Fibroblast of the aortic adventitia (primary cell): ENCODE measurements around the gene MPND. TPM values are rescaled to one million over a fixed set of nuclear protein-coding genes. Genes with fewer than 3 reads are reported as not detected.
"Not testable (repeated sequence)": the region's sequence is repeated elsewhere in the genome, so short reads cannot be mapped to it uniquely, and the experiment has no call there.

Experiments
- DNase-seq: peaks from one replicate; pipeline ENCODE4 v3.0.0-alpha.2; 2010; ENCODE audit warnings: low read depth
- H3K4me3 ChIP-seq: 2 replicates; pipeline ENCODE4 v1.5.1; 2011; ENCODE audit warnings: low read depth, mild to moderate bottlenecking, control low read depth, low read length, moderate library complexity
- total RNA-seq: library from RNA; depleted of rRNA; stranded (reverse); fragments of >200 nt; gene quantifications from 2 replicates; pipeline ENCODE4 v1.2.3, GENCODE V29; 2012; ENCODE audit warnings: low replicate concordance
- TF ChIP-seq, protein P1 (sequence below): IDR thresholded peaks from 2 replicates; pipeline ENCODE4 v1.5.1; 2011; ENCODE audit warnings: mild to moderate bottlenecking, low read length, control low read depth, inconsistent platforms; ENCODE audit not compliant: insufficient read depth

Gene MPND
- total RNA-seq, 1 donor = 5.4 TPM

DNA sequence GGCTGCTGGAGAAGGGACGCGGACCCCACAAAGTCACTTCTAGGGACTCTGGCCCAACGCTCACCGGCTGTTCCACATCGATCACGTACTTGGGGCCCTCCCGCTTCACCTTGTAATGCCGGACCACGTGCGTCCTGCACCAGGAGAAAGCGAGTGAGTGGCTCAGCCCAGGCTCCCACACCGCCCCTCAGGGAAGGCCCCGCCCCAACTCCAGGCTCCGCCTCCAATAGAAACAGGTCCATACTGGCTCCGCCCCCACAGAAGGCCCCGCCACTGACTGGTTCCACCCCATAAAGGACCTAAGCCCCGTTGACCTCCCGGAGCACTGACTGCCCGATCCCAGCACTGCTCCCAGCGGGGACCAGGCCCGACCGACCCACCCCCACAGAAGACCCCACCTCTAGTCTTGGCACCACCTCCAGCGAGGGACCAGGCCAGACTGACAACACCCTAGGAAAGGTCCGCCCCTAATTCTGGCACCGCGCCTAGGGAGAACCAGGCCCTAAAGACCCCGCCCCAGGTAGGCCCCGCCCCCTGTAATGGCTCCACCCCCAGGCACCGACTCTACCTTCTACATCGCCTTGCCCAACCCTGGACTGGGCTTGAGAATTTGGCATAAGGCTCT lies 16.0 kb upstream of the MPND start:
- H3K4me3 ChIP-seq = peak overlapping the region; percentile 62
- peak; percentile 32 for DNase-seq
- TF ChIP-seq, protein P1, sequence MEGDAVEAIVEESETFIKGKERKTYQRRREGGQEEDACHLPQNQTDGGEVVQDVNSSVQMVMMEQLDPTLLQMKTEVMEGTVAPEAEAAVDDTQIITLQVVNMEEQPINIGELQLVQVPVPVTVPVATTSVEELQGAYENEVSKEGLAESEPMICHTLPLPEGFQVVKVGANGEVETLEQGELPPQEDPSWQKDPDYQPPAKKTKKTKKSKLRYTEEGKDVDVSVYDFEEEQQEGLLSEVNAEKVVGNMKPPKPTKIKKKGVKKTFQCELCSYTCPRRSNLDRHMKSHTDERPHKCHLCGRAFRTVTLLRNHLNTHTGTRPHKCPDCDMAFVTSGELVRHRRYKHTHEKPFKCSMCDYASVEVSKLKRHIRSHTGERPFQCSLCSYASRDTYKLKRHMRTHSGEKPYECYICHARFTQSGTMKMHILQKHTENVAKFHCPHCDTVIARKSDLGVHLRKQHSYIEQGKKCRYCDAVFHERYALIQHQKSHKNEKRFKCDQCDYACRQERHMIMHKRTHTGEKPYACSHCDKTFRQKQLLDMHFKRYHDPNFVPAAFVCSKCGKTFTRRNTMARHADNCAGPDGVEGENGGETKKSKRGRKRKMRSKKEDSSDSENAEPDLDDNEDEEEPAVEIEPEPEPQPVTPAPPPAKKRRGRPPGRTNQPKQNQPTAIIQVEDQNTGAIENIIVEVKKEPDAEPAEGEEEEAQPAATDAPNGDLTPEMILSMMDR = no peak

DNA sequence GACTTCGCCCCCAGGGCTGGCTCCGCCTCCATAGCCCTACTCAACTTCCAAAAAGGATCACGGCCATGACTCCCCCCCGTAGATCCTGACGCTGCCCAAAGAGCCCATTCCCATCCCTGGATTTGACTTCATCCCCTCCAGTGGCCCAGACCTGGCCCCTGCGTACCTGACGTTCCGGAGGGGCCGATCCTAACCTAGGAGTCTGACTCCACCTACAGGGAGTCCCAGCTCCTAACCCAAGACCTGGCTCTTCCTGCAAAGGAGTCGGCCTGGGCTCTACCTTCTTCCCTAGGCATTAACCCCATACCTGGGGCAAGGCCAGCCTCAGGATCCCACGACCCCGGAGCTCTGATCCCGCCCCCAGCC lies 15.5 kb upstream of the MPND start:
- peak overlapping the region; percentile 62 for H3K4me3 ChIP-seq
- TF ChIP-seq, protein P1 = no peak
- no peak for DNase-seq

DNA sequence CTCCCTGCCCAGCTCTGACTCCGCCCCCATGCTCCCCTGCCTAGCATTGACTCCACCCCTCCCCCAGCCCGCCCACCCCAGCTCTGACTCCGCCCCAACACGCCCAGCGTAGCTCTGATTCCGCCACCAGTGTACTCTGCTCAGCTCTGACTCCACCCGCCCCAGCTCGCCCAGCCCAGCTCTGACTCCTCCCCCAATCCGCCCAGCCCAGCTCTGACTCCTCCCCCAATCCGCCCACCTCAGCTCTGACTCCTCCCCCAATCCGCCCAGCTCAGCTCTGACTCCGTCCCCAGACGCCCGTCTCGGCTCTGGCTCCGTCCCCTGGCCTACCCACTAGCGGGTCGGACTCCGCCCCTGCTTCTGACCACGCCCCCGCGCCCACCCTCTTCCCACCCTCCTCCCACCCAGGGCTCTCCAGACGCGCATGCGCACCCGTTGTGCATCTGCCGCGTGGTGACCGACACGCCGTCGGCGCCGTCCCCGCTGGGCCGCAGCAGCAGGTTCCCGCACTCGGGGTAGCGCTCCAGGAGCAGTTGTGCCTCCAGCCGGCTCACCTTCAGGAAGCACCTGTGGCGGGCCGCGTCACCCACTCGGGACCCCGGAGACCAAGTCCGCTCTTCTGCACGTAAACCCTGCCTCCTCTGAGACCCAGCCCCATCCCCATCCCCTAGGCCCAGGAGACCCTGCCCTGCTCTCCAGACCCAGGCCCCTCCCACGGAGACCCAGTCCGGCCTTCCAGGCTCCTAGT lies 14.9 kb upstream of the MPND start:
- peak overlapping the region; percentile 78 for H3K4me3 ChIP-seq
- TF ChIP-seq, protein P1 = no peak
- DNase-seq = peak; percentile 98

DNA sequence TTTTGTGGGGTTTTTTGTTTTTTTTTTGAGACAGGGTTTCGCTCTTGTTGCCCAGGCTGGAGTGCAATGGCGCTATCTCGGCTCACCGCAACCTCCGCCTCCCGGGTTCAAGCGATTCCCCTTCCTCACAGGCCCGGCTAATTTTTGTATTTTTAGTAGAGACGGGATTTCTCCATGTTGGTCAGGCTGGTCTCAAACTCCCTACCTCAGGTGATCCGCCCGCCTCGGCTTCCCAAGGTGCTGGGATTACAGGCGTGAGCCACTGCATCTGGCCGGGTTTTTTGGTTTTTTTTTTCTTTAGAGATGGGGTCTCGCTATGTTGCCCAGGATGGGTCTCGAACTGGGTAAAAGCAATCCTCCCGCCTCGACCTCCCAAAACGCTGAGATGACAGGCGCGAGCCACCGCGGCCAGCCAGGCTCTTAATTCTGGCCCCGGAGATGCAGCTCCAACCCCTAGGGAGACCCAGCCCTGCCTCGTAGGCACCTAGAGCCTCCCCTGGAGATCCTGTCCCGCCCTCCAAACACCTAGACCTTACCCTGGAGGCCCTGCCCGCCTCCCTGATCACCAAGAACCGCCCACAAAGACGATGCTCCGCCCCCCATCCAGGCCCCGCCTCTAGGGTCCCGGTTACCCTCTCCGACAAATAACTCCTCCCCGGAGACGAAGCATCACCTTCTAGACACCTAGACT lies 14.2 kb upstream of the MPND start:
- peak overlapping the region; percentile 78 for H3K4me3 ChIP-seq
- not testable (repeated sequence) for DNase-seq

DNA sequence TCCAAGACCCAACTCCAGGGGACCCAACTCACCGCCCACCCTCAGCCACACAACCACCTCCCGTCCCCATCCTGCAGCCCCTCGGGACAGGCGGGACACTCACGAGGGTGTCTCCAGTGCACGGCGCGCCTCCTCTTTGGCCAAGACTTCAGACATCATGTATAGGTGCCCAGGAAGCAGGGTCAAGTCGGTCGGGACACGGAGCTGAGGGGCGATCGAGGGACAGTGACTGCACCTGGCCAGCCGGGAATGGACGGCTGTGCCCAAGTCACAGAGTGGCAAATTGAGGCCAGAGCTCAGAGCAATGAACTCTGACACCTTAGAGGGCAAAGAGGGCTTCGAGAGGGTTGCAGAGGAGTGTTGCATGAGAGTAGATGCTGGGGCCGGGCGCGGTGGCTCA lies 13.5 kb upstream of the MPND start:
- DNase-seq = no peak
- TF ChIP-seq, protein P1 = no peak
- no peak overlapping the region for H3K4me3 ChIP-seq

DNA sequence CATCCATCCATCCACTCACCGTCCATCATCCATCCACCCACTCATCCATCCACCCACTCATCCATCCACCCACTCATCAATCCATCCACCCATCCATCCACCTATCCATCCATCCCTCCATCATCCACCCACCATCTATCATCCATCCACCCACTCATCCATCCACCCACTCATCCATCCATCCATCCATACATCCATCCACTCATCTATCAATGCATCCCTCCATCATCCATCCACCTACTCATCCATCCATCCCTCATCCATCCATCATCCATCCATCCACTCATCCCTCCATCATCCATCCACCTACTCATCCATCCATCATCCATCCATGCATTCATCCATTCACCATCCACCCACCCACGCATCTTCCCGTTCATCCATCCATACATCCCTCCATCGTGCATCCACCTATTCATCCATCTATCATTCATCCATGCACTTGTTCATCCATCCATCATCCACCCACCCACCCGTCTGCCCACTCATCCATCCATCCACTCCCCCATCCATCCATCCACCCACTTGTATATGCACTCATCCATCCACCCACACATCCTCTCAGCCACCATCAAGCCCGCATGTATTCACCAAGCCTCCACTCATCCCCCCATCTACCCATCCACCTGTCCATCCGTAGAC lies 8.3 kb upstream of the MPND start:
- no peak for DNase-seq
- no peak overlapping the region for H3K4me3 ChIP-seq
- TF ChIP-seq, protein P1 = no peak

DNA sequence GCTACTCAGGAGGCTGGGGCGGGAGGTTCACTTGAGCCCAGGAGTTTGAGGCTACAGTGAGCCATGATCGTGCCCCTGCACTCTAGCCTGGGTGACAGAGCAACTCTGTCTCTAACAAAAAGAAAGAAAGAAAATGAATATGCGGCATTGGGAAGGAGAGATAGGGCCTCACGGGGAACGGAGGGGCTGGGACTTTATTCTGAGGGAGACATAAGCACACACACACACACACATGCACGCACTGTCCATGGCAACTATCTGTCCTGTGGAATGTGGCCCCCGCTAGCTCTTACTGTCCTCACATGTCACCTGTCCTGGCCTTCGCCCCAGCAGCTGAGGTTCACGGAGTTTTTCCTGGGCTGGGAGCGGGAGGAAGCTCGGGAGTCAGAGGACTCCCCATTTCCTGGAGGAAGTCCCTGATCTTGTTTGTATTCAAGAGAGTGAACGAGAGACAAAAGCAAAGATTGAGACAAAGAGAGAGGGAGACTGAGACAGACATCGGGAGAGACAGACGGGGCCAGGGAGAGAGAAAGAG lies 5.4 kb upstream of the MPND start:
- TF ChIP-seq, protein P1 = no peak
- peak overlapping the region; percentile 54 for H3K4me3 ChIP-seq
- peak; percentile 21 for DNase-seq
